Right hindlimb (tissue), 1 donor: ENCODE results near the gene GRIK4.
"Not testable (repeated sequence)": the region's sequence is repeated elsewhere in the genome, so short reads cannot be mapped to it uniquely, and the experiment has no call there.

Source experiments
- DNase-seq: peaks from one replicate; pipeline ENCODE4 v3.0.0-alpha.2; 2018

The GRIK4 gene

DNA sequence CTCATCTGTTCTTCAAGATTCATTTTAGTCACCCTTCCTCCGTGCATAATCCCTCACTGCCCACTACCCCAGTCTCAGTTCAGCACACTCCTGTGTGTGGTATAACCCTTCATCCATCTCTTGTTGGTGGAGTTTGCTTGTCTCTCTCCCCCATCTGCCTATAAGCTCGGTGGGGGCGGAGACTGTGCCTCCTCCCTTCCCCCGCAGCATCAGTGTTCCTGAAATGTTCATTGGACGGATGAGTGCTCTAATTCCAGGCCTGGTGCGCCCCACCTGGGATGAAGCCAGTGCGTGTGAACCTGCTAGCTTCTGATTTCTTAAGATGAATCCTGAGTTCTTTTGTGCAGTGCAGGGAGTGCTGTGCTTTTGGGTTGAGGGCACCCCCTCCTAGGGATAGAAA lies 100.0 kb downstream of the GRIK4 start:
- no peak for DNase-seq

DNA sequence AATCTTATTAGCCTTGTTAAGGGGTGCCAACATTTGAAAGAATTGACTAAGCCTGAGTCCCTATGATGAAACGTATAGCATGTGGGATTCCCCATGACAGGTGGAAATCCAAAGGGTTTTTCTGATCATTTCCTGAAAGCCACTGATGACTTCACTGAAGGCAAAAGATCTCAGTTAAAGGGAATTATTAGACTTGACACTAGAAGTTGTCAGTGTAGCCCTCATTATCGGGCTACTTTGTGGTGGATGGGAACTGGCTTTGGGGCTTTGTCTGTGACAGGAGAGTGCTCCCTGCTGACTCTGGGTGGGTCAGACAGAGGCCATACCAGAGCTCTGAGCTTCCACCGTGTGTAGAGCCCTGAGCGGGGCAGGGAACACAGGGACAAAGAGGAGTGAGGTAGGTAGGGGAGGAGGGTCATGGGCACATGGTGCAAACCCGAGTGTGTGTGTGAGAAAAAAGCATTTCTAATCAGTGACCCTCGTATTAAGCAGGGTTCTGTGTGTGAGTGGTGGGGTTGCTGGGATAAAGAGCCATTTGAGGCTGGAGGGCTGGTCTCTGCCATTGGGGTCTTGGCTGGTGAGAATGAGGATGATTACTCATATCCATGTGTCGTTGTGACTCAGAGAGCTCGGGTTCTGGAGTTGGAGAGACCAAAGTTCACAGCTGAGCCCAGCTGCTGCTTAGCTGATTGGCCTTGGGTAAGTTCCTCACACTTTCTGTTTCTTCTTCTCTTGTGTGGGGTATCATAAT lies 101.1 kb downstream of the GRIK4 start:
- DNase-seq, result no peak

DNA sequence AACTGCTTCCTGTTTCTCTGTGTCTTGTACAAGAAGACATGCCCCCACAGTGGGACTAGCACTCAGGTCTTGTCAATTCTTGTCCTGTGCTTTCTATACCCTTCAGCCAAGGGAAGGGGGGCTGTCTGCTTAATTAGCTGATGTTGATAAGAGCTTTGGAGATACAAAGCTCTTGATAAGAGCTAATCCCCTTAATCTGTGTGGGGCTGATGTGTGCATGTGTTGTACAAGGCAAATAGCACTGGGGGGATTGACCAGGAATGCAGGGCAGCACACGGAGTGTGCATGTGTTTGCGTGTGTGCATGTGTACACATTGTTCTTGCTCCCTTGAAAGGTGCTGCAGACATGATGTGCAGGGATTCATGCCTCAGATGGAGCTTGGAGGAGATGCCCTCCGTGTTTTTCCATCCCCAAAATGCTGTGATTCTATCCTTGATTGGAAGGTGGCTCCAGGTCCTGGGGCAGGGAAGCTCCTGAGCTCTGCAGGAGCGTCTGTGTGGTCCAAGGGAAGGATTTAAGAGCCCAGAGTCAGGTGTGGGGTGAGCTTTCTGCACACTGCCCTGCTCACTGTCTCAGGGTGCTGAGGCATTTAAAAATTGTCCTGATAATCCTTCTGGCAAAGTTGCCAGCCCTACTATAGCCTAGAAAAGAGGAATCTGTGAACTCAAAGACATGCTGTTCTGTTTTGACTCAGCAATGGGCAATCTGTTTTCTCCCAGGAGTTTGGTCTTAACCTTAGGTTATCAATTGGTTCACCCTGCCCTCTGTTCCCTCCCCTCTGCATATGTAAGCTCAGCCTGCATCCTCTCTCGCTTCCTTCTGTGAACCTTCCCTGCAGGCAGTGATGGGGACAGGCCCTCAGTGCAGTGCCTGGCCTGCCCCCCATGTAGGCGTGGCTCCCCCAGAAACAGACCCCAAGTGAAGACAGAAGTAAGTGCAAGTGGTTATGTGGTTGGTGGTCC lies 102.0 kb downstream of the GRIK4 start:
- no peak for DNase-seq

DNA sequence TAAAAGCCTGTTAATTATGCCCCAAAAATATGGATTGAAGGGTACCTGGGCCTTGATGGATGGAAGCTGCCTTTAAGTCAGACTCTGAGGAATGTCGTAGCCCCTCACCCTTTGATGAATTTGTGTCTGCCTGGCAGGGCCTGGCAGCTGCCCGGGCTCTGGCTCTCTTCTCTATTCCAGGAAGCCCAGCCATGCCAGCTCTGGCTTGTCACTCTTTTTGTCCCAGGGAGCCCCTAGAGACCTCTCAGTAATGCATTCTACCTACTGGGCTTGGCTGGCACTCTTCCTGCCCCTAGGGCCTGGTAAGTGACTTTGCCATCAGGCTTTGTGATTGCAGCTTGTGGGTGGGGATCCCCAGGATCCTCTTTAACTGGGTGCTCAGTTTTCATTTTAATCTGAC lies 103.8 kb downstream of the GRIK4 start:
- no peak for DNase-seq

DNA sequence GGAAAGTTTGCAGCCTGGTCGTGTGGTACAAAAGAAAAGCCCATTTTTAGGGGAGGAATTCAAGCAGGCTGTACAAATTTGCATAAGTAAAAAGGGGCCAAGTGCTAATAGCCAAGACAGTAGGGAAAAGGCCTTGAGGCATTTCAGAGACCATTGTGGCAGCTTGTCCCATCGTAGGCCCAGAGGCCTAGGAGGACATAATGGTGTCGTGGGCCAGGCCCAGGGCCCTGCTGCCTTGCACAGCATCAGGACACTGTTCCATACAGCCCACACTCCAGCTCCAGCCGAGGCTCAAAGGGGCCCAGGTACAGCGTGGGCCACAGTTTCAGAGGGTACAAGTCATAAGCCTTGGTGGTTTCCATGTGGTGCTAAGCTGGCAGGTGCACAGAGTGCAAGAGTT lies 106.9 kb downstream of the GRIK4 start:
- no peak for DNase-seq

DNA sequence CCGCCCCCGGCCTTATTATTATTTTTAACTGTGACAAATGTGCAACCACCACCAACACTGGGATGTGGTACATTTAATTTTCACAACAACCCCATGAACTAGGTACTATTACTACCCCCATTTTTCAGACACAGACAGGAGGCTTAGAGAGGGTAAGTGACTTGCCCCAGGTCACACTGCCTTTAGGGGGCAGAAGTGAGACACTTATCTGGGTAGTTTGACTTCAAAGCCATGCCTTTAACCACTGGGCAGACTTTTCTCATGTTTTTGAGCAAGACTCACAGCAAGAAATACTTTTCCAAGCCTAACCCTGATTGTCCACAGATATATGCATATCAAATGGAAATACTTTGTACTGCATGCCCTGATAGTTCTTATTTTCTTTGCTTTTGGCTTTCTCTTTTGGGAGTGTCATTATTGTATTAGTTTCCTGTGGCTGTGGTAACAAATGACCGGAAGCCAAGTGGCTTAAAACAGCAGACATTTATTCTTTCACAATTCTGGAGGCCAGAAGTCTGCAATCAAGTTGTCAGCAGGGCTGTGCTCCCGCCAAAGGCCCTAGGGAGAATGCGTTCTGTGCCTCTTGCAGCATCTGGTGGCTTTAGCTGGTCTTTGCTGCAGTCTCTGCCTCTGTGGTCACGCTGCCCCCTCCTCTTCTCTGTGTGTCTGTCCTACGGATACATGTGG lies 110.8 kb downstream of the GRIK4 start:
- DNase-seq, result peak; percentile 24

DNA sequence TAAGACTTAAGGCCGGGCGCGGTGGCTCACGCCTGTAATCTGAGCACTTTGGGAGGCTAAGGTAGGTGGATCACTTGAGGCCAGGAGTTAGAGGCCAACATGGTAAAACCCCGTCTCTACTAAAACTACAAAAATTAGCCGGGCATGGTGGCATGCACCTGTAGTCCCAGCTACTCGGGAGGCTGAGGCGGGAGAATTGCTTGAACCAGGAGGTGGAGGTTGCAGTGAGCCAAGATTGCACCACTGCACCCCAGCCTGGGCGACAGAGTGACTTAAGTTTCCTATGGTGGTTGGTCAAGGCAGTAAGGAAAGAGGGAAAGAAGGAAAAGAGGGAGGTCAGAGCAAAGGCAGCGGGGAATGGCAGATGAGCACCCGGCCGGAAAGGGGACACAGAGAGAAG lies 113.4 kb downstream of the GRIK4 start:
- DNase-seq, result not testable (repeated sequence)

DNA sequence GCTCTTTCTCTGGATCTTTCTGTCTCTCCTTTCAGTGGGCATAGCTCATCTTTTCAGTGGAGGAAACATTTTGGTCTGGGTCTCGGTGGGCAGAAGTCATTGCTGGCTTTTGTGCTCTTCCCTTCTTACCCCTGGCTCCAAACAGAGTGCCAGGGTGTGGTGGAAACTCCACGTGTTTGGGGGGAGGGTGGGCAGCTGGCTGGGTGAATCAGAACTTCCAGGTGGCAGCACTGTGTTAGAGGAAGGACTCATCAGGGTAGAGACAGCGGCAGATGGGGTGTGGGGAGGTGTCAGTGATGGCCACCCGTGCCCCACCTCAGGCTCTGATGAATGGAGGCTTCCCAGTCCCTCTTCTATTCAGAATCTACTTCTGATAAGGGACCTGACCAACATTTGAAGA lies 114.0 kb downstream of the GRIK4 start:
- DNase-seq, result no peak

DNA sequence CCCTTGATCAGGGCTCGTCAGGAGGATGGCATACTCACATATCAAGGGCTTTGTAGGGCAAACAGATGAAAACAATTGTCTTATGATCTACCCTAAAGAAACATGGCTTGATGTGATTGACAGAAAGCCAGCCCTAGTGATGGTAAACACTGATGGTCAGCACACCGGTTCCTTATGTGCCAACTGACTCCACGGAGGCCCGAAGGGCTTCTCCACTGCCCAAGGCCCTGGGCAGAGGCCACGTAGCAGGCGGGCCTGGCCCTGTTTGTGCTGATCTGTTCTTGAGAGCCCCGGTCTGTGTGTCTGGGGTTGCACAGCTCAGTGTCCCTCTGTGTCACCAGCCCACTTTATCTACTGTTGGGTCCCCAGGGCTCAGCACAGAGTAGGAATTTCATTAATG lies 115.2 kb downstream of the GRIK4 start:
- DNase-seq, result no peak

DNA sequence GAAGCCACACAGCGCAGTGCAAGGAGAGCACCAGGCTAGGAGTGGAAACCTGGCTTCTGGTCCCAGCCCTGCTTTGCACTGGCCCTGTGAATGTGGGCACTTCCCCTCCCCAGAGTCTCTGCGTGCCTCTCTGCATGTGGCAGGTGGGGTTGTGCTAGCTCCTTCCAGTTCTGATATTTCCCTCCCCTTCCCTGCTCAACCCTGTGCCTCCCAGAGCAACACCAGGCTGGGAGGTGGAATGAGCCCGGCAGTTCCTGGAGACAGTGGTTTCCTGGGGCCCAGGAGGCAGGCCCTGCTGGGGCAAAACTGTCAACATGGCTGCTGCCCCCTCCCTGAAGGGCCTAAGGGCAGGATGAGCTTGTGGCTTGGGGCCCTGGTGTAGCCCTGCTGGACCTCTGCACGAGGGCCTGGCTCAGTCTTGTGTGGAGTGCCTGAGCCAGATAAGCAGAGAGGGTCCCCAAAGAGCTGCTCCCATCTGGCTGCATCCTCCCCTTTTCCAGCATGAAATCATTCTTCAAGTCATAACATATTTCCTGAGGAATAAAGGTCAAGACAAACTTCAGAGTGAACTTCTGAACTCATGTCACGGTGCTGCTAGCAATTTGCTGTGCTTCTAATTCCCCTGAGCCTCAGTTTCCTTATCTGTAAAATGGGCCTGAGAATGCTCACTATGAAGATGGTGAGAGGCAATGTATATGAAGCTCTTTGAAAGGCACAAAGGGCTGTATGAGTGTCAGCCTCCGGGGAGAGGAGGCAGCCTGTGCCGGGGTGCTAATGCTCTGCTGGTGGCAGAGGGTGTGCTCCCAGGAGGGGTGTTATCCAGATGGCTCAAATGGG lies 116.0 kb downstream of the GRIK4 start:
- no peak for DNase-seq

DNA sequence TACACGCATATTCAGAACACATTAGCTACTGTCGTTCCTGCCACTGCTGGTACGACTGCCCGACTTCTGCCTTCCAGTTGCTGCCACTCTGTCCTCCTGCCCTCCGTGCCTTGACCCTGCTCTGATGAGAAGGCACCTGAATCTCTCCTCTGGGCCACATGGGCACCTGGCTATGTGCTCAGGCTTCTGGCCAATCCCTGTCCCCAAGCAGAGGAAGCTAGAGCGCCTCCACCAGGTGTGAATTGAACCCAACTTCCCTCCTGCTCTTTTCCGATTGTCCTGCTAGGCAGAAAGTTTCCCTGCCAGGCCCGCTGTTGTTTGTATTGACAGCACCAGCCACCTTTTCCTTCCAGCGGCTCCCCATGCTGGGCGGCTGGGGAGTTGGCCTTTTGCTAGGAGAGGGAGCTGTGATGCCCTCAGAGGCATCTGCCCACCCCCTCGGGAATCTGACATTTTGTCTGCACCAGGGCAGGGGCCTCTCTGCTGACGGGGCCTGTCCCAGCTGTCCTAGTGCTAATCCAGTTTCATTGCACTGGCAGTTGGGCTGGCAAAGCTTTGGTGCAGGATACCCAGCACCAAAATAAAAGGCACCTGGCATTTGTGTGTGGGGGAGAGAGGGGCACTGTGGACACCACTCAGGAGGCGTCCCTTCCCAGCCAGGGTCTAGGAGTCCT lies 118.0 kb downstream of the GRIK4 start:
- no peak for DNase-seq

DNA sequence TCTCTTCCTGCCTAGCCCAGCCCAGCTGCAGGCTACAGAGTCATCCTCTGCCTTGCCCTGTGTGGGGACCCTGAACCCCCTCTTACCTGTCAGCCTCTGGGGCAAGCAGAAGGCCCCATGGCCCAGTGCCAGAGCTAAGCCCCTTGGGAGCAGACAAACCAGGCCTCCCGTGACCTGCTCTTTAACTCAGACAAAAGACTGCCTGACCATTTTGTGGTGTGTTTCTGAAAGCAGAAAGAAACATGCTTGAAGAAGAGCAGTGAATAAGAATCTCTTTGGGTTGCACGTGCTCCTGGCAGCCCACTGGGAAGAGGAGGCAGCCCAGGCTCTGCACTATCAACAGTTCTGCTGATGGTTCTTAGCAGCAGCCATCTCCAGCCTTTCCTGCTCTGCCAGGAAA lies 118.6 kb downstream of the GRIK4 start:
- no peak for DNase-seq

DNA sequence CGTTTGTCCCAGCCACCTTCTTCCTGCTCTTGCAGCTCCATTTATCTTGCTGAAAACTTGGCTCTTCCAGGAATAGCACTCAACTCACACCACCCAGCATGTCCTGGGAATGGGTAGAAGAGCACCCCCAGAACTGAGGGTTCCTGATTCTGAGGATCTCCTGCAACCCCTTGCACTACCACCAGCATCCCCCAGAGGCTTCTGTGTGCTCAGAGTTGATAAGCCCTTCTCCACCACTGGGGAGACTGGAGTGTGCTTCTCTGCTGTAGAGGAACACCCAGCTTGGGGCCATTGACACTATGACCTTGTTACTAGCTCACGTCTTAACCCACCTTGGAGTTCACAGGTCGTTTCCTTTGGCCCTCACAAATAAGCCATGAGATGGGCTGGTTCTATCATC lies 121.0 kb downstream of the GRIK4 start:
- no peak for DNase-seq

DNA sequence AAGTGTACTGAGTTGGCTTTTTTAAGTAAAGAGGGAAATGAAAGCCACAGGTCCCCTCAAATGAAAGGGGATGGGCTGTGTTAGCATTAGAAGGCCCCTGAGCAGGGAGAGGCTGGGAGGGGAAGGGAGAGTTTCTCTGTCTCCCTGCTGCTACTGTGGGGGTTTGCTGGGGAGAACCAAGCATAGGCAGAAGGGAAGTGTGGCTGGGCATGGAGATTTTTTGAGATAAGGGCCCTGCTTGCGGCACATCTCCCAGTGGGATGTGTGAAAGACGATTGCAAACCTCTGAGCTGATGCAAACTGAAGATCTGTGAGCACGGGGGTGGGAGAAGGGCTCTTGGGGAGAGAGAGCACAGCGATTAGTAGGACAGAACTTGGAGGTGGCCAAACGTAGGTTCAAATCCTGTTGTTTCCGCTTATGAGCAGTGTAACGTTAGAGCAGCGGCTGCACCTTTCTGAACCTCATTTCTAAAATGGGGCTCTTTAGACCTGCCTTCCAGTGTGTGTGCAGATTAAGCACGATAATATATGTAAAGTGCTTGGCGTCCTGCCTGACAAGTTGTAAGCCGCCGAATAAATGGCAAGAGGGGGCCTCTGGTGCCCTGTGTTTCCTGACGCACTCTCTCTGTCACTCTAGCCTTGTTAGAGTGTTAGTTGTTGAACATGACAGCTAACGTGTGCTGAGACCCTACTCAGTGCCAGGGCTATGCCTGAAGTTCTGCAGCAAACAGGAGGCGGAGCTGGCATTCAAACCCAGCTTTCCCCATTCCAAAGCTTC lies 122.3 kb downstream of the GRIK4 start:
- DNase-seq, result no peak

DNA sequence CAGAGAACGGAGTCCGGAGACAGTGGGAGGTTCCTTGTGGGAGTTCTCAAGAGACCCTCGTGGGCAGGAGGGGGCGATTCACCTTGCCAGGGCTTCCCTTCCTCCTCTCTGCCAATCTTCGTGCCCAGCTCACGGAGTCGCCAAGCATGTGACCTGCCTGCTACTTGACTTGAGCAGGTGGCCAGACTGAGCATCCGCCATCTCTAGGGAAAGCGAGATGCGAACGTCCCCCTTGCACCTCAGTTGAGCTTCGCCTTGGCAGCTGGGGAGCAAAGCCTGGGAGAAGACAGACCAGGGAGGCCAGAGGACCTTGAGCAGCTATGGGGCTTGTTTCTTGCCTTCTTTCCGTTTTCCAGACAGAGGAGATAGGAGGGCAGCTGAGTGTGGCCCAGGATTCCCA lies 123.2 kb downstream of the GRIK4 start:
- no peak for DNase-seq

DNA sequence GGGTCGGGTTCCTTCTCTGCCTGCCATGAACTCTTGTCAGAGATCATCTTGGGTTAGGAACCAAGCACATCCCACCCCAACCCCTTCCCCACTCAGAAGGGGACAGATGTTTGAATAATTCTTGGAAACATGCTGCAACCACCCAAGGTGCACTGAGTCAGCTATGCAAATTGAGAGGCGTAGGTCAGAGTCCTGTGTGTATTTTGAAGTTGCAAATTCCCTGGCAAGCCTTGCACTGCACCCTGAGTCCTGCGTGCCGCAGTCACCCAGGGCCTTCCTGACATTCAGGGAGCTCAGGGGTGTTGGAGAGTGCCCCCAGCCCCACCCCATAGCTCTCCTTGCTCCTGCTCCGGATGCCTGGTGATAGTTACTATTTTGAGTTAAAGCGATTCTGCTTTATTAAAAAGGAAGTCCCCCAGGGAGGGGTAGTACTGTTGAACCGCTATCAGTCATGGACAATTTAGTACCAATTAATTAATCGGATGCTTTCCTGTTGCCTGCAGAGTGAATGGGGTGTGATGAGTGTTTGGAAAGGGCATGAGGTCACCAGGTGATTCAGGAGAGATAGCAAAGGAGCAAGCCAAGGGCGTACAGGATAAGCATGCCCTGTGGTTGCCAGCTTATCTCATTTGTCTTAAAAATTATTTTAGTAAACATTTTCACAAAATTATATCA lies 123.7 kb downstream of the GRIK4 start:
- DNase-seq, result no peak

DNA sequence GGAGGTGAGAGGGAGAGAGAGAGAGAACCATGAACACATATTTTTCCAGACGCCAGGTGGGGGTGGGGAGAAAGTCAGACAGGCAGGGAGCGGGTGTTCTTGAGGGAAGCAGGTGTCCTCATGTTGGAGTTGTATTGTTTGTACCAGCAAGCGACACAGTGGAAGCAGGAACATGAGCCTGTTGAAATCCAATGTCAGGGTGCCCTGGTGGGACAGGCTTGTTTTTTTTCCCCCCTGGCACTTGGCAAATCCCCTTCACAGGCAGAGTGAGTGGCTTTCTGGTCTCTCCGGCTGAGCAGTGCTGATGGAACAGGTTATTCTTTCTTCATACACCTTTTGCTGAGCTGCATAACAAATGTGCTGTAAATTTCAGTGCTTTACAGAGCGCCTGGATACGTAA lies 125.6 kb downstream of the GRIK4 start:
- no peak for DNase-seq

DNA sequence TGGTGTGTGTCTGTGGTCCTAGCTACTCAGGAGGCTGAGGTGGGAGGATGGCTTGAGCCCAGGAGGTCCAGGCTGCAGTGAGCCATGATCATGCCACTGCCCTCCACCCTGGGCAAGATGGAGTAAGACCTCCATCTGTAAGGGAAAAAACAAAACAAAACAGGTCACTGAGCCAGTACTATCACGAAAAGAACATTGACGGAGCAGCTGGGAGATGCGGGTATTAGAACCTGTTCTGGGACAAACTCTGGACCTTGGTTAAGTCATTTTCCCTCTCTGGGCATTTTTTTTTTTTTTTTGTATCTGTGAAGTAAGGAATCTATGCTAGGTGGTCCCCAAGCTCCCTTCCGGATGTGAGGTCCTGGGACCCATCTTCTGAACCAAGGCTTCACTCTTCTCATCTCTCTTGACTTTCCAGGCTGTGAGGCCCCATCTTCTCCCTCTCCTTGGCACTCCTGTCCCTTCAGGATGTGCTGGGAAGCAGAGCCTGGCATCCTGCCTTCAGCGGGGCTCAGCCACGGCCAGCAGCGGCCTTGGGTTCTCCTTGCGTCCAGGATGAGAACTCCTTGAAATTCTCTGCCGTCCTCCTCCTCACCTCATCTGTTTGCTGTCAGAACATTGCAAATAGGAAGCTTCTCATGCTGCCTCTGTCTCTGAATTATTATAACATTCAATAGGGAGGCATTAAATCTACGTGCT lies 130.8 kb downstream of the GRIK4 start:
- DNase-seq, result no peak

DNA sequence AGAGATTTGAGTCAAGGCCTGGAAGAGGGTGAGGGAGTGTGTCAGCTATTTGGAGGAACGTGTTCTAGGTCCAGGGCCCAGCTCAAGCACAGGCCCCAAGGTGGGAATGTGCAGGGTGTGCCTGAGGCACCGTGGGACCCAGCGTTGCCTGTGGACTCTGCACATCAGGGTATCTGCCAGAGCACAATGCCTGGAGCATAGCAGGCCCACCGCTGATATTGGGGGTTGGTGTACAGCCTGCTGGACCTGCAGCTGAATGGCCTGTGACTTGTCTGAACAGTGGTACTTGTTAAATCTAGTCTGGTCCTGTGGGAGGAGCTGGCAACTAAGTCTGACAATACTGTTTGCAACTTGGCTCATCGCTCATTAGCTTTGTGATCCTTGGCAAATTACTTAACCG lies 131.7 kb downstream of the GRIK4 start:
- no peak for DNase-seq

DNA sequence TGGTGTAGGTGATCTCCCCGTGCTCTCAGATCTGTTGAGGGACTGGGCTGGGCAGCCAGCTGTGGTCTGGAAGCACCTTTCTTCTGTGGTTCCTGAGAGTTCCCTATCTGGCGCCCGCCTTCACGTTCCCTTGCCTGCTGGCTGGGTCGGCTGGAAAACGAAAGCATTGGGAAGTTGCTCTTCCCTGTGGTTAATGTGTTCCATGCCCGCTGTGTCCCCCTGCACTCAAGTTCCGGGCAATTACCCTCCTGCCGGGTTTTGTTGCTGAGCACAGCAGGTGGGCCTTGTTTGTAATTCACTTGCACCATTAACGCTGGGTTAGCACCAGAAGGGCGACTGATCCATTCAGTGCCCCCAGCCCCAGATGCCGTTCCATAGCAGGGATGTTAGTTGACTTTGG lies 134.1 kb downstream of the GRIK4 start:
- DNase-seq, result peak; percentile 26
